Fibroblast of lung (primary cell): ENCODE measurements around the gene RNASE13. TPM values are rescaled to one million over a fixed set of nuclear protein-coding genes. Genes with fewer than 3 reads are reported as not detected.

Experiments
- DNase-seq, 2 donors: peaks; one replicate each; pipeline versions ENCODE4 v3.0.0 to v3.0.0-alpha.2; 2010; ENCODE audit warnings: low read depth in 2 of 2
- H2AFZ ChIP-seq: 2 replicates; pipeline ENCODE4 v1.5.1; 2012; ENCODE audit warnings: low read length, control low read depth, inconsistent platforms
- H3K27ac ChIP-seq: 2 replicates; pipeline ENCODE4 v1.5.1; 2011; ENCODE audit warnings: low read length, control low read depth; ENCODE audit not compliant: insufficient read depth
- H3K27me3 ChIP-seq: 2 replicates; pipeline ENCODE4 v1.5.1; 2011; ENCODE audit warnings: mild to moderate bottlenecking, low read length; ENCODE audit not compliant: control insufficient read depth, insufficient read depth
- H3K36me3 ChIP-seq: 2 replicates; pipeline ENCODE4 v1.5.1; 2011; ENCODE audit warnings: low read length; ENCODE audit not compliant: control insufficient read depth, insufficient read depth
- H3K4me1 ChIP-seq: 2 replicates; pipeline ENCODE4 v1.5.1; 2011; ENCODE audit warnings: low read length; ENCODE audit not compliant: control insufficient read depth, insufficient read depth; ENCODE audit errors: extremely low read depth
- H3K4me2 ChIP-seq: 2 replicates; pipeline ENCODE4 v1.5.1; 2011; ENCODE audit warnings: low read length, control low read depth; ENCODE audit not compliant: insufficient read depth; ENCODE audit errors: extremely low read depth
- H3K4me3 ChIP-seq, 4 experiments: fragments of 200-600 bp in 1 of 4; sonication (generic) in 1 of 4; replicated peaks in 1 of 4; 2 replicates each; pipeline ENCODE4 v1.5.1; 2011 to 2016; ENCODE audit warnings: low read length in 4 of 4, low read depth in 3 of 4, mild to moderate bottlenecking in 3 of 4, control low read depth in 2 of 4, inconsistent platforms in 1 of 4, mixed read lengths in 1 of 4; ENCODE audit not compliant: insufficient read depth in 1 of 4; ENCODE audit errors: control extremely low read depth in 1 of 4
- H3K79me2 ChIP-seq: 2 replicates; pipeline ENCODE4 v1.5.1; 2012; ENCODE audit warnings: mild to moderate bottlenecking, low read length, inconsistent platforms; ENCODE audit not compliant: control insufficient read depth, insufficient read depth
- H3K9ac ChIP-seq: 2 replicates; pipeline ENCODE4 v1.5.1; 2011; ENCODE audit warnings: mild to moderate bottlenecking, low read length, control low read depth; ENCODE audit not compliant: insufficient read depth
- H3K9me3 ChIP-seq: 2 replicates; pipeline ENCODE4 v1.5.1; 2012; ENCODE audit warnings: low read depth, low read length; ENCODE audit not compliant: control insufficient read depth, insufficient read depth
- H4K20me1 ChIP-seq: 2 replicates; pipeline ENCODE4 v1.5.1; 2011; ENCODE audit warnings: low read length; ENCODE audit not compliant: control insufficient read depth, insufficient read depth; ENCODE audit errors: extremely low read depth
- CTCF ChIP-seq, 2 donors: IDR thresholded peaks in 1 of 2; conservative IDR thresholded peaks in 1 of 2; 1 replicate in 1 of 2; 2 replicates in 1 of 2; pipeline ENCODE4 v1.5.1; 2011 to 2012; ENCODE audit warnings: low read length in 2 of 2, control low read depth in 1 of 2, inconsistent platforms in 1 of 2, low read depth in 1 of 2, mild to moderate bottlenecking in 1 of 2
- EZH2 ChIP-seq: IDR thresholded peaks from 2 replicates; pipeline ENCODE4 v1.5.1; 2012; ENCODE audit warnings: low read length, control low read depth, mild to moderate bottlenecking; ENCODE audit errors: missing control alignments
- polyA plus RNA-seq, 2 donors: library from polyadenylated mRNA; depleted of rRNA in 1 of 2; stranded (reverse) in 1 of 2; unstranded in 1 of 2; fragments of >200 nt; gene quantifications; 2 replicates each; pipeline ENCODE4 v1.2.1, GENCODE V29; 2011 to 2012; ENCODE audit warnings: missing spikeins in 1 of 2
- total RNA-seq: library from RNA; depleted of rRNA; stranded (reverse); fragments of >200 nt; gene quantifications from 2 replicates; pipeline ENCODE4 v1.2.1, GENCODE V29; 2014

RNASE13 gene
- total and polyA plus RNA-seq, 2 donors (not counting 1 experiment from before 2014, with no cell fraction given) = not detected

GRCh38 chr14:20998139-20998538, 36.5 kb downstream of the RNASE13 start:
- no peak overlapping the region for H3K4me3 ChIP-seq
- H2AFZ ChIP-seq = no peak overlapping the region
- H3K9me3 ChIP-seq = no peaks in the 10 kb centered on the region
- no peaks in the 10 kb centered on the region for H3K79me2 ChIP-seq
- H3K4me1 ChIP-seq = no peaks in the 10 kb centered on the region
- no peak for DNase-seq
- no peaks in the 10 kb centered on the region for H4K20me1 ChIP-seq
- H3K27me3 ChIP-seq = no peaks in the 10 kb centered on the region
- H3K4me2 ChIP-seq = no peak overlapping the region
- no peak overlapping the region for H3K9ac ChIP-seq
- no peak overlapping the region for H3K27ac ChIP-seq
- TF ChIP-seq EZH2 (no peak), CTCF (conservative IDR thresholded peaks at IDR 0.05 in 1 of 2, IDR thresholded peaks at IDR 0.05 in 1 of 2; ENCODE audit: low read depth in 1 of 2, low read length in 2 of 2) (no peak)
- peaks cover 7% of the 10 kb centered on the region for H3K36me3 ChIP-seq

DNA sequence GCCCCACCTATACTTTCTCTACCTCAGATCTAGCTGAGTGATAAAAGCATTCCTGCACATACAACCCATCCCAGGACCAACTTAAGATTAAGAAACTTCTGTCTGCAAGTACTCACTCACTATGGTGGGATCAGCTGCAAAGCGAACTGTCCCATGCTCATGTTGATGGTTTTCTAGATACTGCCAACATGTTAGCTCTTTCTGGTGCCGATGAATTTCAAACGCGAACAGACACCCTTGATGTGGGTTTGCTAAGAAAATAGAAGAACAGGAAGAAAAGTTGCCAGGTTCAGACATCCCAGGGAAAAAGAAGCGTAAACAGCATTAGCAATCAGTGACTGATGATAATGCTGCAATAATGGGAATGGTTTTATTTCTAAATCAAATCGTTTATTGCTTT, 37.0 kb downstream of the RNASE13 start:
- no peak overlapping the region for H3K9ac ChIP-seq
- no peak for TF ChIP-seq EZH2

GRCh38 chr14:20997115-20997514, 37.5 kb downstream of the RNASE13 start:
- H2AFZ ChIP-seq = no peak overlapping the region
- H3K36me3 ChIP-seq = peaks cover 11% of the 10 kb centered on the region
- H3K4me1 ChIP-seq = no peaks in the 10 kb centered on the region
- no peak overlapping the region for H3K9ac ChIP-seq
- DNase-seq = no peak
- H3K27me3 ChIP-seq = no peaks in the 10 kb centered on the region
- H3K79me2 ChIP-seq = peaks cover 2% of the 10 kb centered on the region
- H3K27ac ChIP-seq = no peak overlapping the region
- H3K4me3 ChIP-seq = no peak overlapping the region
- H3K9me3 ChIP-seq = no peaks in the 10 kb centered on the region
- H3K4me2 ChIP-seq = no peak overlapping the region
- H4K20me1 ChIP-seq = no peaks in the 10 kb centered on the region
- TF ChIP-seq CTCF (conservative IDR thresholded peaks at IDR 0.05 in 1 of 2, IDR thresholded peaks at IDR 0.05 in 1 of 2; ENCODE audit: low read depth in 1 of 2, low read length in 2 of 2) (no peak), EZH2 (no peak)

More for the DNA sequence above, 37.0 kb downstream of the RNASE13 start:
- no peak overlapping the region for H3K4me3 ChIP-seq
- no peak for DNase-seq
- no peak overlapping the region for H2AFZ ChIP-seq
- no peaks in the 10 kb centered on the region for H3K9me3 ChIP-seq
- H3K4me2 ChIP-seq = no peak overlapping the region
- no peaks in the 10 kb centered on the region for H3K4me1 ChIP-seq
- H3K27me3 ChIP-seq = no peaks in the 10 kb centered on the region
- no peaks in the 10 kb centered on the region for H3K79me2 ChIP-seq
- H3K27ac ChIP-seq = no peak overlapping the region
- H3K36me3 ChIP-seq = peaks cover 7% of the 10 kb centered on the region
- no peaks in the 10 kb centered on the region for H4K20me1 ChIP-seq
